T-helper 2 cell (primary cell): ENCODE measurements around the gene BNC2.

Source experiments
- DNase-seq, 5 experiments: peaks; one replicate each; pipeline versions ENCODE4 v3.0.0 to v3.0.0-alpha.2; 2012 to 2022

The BNC2 gene

GRCh38 chr9:16626577-16627130 lies 243.8 kb downstream of the BNC2 start:
- no peak for DNase-seq

- no peak for DNase-seq
Observed at GRCh38 chr9:16625811-16626210, 244.7 kb downstream of the BNC2 start.

- DNase-seq, result no peak
Observed at GRCh38 chr9:16625161-16625631, 245.3 kb downstream of the BNC2 start.

DNA sequence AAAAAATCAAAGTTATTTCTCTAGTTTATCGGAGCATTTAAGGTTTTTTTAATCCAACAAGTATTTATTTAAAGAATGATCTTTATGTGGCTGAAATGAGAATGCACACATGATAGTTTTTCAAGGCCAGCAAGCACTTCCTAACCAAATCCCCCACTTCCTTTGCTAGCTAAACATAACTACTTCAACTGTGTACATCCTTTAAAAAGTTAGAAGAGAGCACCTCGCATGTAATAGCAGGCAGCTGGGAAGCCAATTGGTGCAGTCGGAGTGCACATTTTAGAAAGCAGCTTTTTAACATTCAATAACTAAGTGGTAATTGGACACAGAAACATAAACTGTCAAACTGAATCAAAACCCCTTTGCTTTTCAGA lies 245.7 kb downstream of the BNC2 start:
- no peak for DNase-seq

GRCh38 chr9:16623989-16624743 lies 246.3 kb downstream of the BNC2 start:
- DNase-seq, result no peak

GRCh38 chr9:16622541-16622940 lies 247.9 kb downstream of the BNC2 start:
- DNase-seq, result no peak

DNA sequence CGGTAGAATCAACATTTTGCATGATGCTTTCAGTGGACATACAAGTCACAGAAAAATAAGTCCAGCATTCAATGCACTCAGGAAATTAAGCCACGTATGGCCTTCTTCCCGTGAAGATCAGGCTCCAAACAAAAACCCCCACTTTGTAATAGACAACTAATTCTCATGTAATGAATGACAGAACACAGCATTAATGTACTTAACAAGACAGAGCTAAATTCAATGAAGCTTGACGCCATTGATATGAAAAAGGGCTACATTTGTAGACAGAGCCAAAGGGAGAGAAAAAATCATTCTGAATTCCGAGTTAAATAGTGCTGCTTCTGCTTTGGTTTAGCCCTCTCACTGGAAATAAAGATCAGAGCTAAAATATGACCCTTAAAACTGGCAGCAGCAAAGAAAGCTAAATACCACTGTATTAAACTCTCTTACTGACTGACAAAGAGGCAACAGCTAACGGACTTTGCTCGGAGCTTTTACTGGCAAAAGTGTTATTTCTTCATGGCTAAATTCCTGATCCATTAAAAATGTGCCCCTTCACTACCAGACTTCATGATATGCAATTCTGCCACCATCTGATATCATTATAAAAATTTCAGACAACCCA lies 250.5 kb downstream of the BNC2 start:
- DNase-seq, result no peak

GRCh38 chr9:16619402-16619801 lies 251.1 kb downstream of the BNC2 start:
- DNase-seq, result no peak

- no peak for DNase-seq
Observed at GRCh38 chr9:16618524-16618923, 251.9 kb downstream of the BNC2 start.

DNA sequence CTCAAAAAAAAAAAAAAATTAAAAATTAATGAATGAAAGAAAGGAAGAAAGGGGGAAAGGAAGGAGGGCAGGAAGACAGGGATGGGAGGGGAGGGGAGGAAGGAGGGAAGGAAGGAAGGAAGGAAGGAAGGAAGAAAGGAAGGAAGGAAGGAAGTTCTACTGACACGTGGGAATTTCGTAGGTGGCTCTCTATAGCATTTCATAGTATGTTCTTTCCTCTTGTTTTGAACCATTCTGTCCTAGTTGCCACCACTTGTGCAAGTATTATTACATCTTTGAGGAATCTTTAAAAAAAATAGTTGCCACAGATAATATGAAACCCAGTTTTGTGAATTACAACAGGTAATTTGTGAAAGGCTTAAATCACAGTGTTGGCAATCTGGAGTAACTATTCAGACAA lies 253.8 kb downstream of the BNC2 start:
- no peak for DNase-seq

GRCh38 chr9:16615451-16615850 lies 255.0 kb downstream of the BNC2 start:
- DNase-seq, result no peak

DNA sequence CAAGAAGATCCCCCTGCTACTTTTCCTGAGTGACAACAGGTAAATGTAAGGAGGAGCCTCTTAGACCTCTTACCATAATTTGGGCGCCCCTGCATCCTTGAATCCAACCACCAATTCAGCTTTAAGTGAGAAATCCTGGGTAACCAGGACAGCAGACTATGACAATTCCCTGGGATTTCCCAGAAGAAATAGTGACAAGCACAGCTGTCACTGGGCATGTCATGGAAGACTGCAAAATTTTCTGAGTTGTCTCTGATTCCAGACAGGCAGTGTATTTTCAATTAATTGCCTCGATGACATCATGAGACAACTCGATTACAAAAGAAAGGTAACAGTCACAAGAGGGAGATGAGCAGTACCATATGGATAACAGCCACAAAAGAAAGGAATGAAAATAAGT lies 256.9 kb downstream of the BNC2 start:
- no peak for DNase-seq

DNA sequence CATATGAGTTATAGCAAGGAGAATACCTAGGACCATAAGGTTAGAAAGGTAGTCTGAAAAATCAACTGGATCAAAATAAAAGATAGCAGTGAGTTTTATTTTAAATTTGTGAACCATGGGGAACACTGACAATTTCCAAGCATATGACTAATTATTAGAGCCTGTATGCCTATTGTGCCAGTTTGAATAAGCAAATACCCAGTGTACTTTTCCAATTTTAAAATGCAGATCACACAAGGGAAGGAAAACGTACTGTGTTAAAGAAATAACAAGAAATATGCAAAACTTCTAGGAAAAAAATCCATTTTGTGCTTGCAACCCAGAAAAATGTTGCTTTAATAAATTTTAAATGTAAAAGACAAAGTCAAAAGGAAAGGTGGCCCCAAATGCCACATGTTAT lies 257.4 kb downstream of the BNC2 start:
- DNase-seq, result no peak

DNA sequence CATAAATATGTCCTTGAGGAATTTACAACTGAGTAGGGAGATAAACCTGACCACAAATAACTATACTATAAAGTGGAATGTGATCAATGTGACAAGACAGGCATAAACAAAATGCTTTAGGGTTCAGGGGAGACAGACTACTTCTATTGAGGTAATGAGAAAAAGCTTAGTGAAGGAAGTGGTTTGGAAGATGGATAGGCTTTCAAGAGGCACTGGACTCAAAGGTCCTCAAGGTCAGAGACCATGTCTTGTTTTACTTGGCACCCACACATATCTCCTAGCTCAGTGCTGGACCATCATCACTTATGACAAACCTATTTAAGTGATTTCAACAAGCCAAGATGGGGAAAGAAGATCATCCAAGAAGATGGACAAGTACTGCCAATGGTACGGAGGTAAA lies 257.8 kb downstream of the BNC2 start:
- no peak for DNase-seq

DNA sequence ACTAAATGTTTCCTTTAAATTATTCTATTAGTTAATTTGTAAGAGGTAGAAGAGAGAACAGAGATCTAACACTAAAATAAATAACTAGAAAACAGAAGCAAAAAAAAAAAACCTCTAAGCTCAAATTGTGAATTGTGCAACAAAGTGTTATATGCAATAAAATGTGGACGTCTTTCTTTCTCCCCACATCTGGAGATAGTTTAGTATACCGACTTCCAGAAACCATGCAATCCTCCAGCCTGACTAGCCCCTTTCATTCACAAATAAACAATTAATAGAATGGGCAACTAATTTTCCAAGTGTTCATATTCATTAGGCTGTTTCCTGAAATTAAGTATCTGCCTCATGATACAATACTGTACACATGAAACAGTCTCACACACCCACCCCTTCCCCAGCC lies 258.5 kb downstream of the BNC2 start:
- no peak for DNase-seq

DNA sequence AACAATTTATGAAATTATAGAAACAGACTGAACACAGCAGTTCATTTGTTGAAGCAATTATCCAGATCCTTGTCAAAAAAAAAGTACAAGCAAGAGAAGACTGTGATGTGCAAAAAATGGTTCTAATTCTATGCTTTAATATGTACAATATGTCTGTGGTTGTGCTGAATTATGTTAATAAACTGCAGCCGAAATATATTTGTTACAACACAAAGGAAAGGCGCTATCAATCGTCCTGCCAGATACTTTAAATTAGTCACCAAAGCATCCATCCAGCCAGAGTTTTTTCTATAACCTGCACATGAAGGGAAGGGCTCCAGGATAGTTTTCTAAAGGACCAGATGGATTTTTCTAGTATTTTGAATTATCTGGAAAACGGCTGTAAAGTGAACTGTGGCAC lies 259.5 kb downstream of the BNC2 start:
- no peak for DNase-seq

DNA sequence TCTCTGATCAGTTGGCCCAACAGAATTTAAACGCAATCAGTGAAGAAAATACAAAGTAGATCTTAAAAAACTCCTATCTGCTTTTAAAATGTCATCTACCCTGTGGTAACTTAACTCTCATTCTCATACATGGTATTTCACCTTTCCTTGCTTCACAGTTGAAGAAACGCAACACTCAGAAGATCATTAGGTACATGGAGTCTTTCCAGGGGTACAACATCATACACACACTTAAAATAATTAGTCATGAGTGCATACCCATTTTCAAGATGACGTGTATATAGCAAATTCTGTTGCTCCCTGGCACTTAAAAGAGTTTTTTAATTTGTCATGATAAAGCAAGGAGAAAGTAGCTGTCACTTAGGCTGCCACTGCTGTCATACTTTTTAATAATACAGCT lies 259.9 kb downstream of the BNC2 start:
- no peak for DNase-seq

GRCh38 chr9:16608906-16609305 lies 261.6 kb downstream of the BNC2 start:
- no peak for DNase-seq

DNA sequence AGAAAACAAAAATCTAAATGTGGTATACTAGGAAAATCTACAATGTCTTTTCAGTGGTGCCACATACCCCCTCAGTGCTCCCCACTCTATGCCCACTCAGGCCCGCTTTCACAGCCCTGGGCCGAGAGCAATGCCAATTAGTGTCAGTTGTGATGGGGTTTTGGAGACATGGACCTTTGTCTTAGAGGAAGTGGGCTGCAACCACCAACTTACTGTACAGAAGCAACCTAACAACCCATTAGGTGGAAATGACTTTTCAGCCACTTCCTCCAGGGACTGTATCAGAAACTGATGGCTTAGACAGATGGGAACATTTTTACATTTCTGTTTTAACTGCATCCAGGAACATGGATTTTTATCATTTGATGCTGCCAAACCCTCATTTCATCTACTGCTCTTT lies 268.0 kb downstream of the BNC2 start:
- DNase-seq, result no peak

GRCh38 chr9:16601991-16602390 lies 268.5 kb downstream of the BNC2 start:
- no peak for DNase-seq

DNA sequence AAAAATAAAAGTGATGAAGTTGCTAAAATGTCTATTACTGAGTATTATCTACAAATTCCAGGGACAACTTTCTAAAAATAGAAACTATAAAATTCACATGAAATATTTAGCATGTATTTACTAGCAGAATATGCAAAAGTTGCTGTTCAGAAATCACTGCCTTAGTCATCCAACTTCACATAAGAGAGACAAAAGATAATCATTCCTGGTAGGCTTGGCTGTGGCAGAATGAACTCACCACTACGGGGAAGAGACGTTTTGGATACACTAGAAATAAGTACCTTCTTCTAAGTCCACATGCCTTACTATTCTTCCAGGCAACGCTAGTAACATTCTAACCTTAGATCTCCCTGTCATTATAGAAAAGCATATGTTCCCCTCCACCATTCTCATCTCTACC lies 272.2 kb downstream of the BNC2 start:
- no peak for DNase-seq

- no peak for DNase-seq
Observed at GRCh38 chr9:16597136-16597535, 273.3 kb downstream of the BNC2 start.

GRCh38 chr9:16595227-16595626 lies 275.2 kb downstream of the BNC2 start:
- no peak for DNase-seq

GRCh38 chr9:16594787-16595186 lies 275.7 kb downstream of the BNC2 start:
- DNase-seq, result no peak
